IMR-90 (cell line): ENCODE measurements around the gene DNTTIP2. TPM values are rescaled to one million over a fixed set of nuclear protein-coding genes. Genes with fewer than 3 reads are reported as not detected.
A peak's percentile ranks its signal among the peaks of the same experiment; 100 is the strongest.

Experiments used
- ATAC-seq: fragments of 200-7000 bp; cut with Tn5 transposase; 2 replicates; pipeline ENCODE4 v1.9.1; 2020; ENCODE audit warnings: low read depth, mild to moderate bottlenecking, moderate library complexity
- BruUV-seq: library from RNA; stranded (reverse); fragments of 400-500 nt; replicated peaks from 2 replicates; lab custom pipeline; 2021; lab: Mats Ljungman, UMichigan
- CTCF ChIA-PET: fragments of 300-600 bp; formaldehyde crosslinking; extraction: SDS; loops from one replicate; lab custom pipeline; 2021; ENCODE audit warnings: antibody characterized with exemption; lab: Yijun Ruan, JAX
- POLR2A ChIA-PET: fragments of 300-600 bp; sonication (Branson Sonifier 250); formaldehyde crosslinking; loops from one replicate; lab custom pipeline; 2022; ENCODE audit warnings: antibody characterized with exemption; ENCODE audit not compliant: unreplicated experiment; lab: Charles Lee
- DNase-seq: peaks from one replicate; pipeline ENCODE4 v3.0.0; 2013
- H2AFZ ChIP-seq: replicated peaks from 2 replicates; pipeline ENCODE3; 2013; ENCODE audit warnings: low read length, mild to moderate bottlenecking; ENCODE audit not compliant: poor library complexity
- H2AK5ac ChIP-seq: 2 replicates; pipeline ENCODE4 v1.6.1; 2013; ENCODE audit warnings: low read depth, low read length, inconsistent platforms
- H2AK9ac ChIP-seq: replicated peaks from 2 replicates; pipeline ENCODE3; 2013; ENCODE audit warnings: mild to moderate bottlenecking, low read depth, low read length, moderate library complexity; ENCODE audit not compliant: poor library complexity
- H2BK120ac ChIP-seq: 2 replicates; pipeline ENCODE4 v1.6.1; 2013; ENCODE audit warnings: low read depth, low read length, inconsistent platforms
- H2BK15ac ChIP-seq: 3 replicates; pipeline ENCODE4 v1.6.1; 2013; ENCODE audit warnings: low read depth, low read length, inconsistent platforms
- H2BK20ac ChIP-seq: 2 replicates; pipeline ENCODE4 v1.6.1; 2013; ENCODE audit warnings: low read depth, mild to moderate bottlenecking, inconsistent platforms, low read length, moderate library complexity
- H2BK5ac ChIP-seq: 2 replicates; pipeline ENCODE4 v1.6.1; 2013; ENCODE audit warnings: mild to moderate bottlenecking, low read depth, low read length, inconsistent platforms; ENCODE audit not compliant: poor library complexity, severe bottlenecking
- H3K14ac ChIP-seq: replicated peaks from 2 replicates; pipeline ENCODE4 v1.6.1; 2013; ENCODE audit warnings: low read depth, low read length, inconsistent platforms
- H3K18ac ChIP-seq: 2 replicates; pipeline ENCODE4 v1.6.1; 2013; ENCODE audit warnings: low read depth, low read length, control low read depth
- H3K23ac ChIP-seq: 2 replicates; pipeline ENCODE4 v1.6.1; 2013; ENCODE audit warnings: low read depth, low read length, inconsistent platforms
- H3K27ac ChIP-seq: 2 replicates; pipeline ENCODE4 v1.5.1; 2013; ENCODE audit warnings: mild to moderate bottlenecking, control low read depth, low read length; ENCODE audit not compliant: insufficient read depth
- H3K27me3 ChIP-seq: 2 replicates; pipeline ENCODE4 v1.6.1; 2013; ENCODE audit warnings: low read length; ENCODE audit not compliant: control insufficient read depth, insufficient read depth
- H3K36me3 ChIP-seq: 2 replicates; pipeline ENCODE4 v1.6.1; 2013; ENCODE audit warnings: low read length, mixed read lengths; ENCODE audit not compliant: control insufficient read depth, insufficient read depth
- H3K4ac ChIP-seq: 2 replicates; pipeline ENCODE4 v1.6.1; 2013; ENCODE audit warnings: low read depth, low read length, inconsistent platforms
- H3K4me1 ChIP-seq: 2 replicates; pipeline ENCODE4 v1.6.1; 2013; ENCODE audit warnings: low read length, mixed read lengths; ENCODE audit not compliant: control insufficient read depth, insufficient read depth
- H3K4me2 ChIP-seq: 2 replicates; pipeline ENCODE4 v1.6.1; 2013; ENCODE audit warnings: low read depth, mild to moderate bottlenecking, control low read depth, low read length, moderate library complexity
- H3K4me3 ChIP-seq: 2 replicates; pipeline ENCODE4 v1.5.1; 2013; ENCODE audit warnings: low read depth, mild to moderate bottlenecking, control low read depth, low read length, moderate library complexity; ENCODE audit not compliant: insufficient read depth
- H3K56ac ChIP-seq: 2 replicates; pipeline ENCODE4 v1.6.1; 2013; ENCODE audit warnings: low read length, inconsistent platforms; ENCODE audit not compliant: insufficient read depth; ENCODE audit errors: extremely low read depth
- H3K79me1 ChIP-seq, 2 experiments: 2 replicates each; pipeline ENCODE4 v1.6.1; 2013; ENCODE audit warnings: low read length in 2 of 2, inconsistent platforms in 1 of 2, low read depth in 1 of 2
- H3K9ac ChIP-seq: 2 replicates; pipeline ENCODE4 v1.6.1; 2013; ENCODE audit warnings: low read depth, low read length, control low read depth
- H3K9me1 ChIP-seq: 2 replicates; pipeline ENCODE4 v1.6.1; 2013; ENCODE audit warnings: low read length, inconsistent platforms; ENCODE audit not compliant: insufficient read depth
- H3K9me3 ChIP-seq: 2 replicates; pipeline ENCODE4 v1.6.1; 2013; ENCODE audit warnings: low read length; ENCODE audit not compliant: control insufficient read depth, insufficient read depth
- H4K20me1 ChIP-seq: 2 replicates; pipeline ENCODE4 v1.6.1; 2013; ENCODE audit warnings: low read length, inconsistent platforms; ENCODE audit not compliant: insufficient read depth
- H4K5ac ChIP-seq: 2 replicates; pipeline ENCODE4 v1.6.1; 2013; ENCODE audit warnings: mild to moderate bottlenecking, low read depth, low read length, control low read depth
- H4K8ac ChIP-seq, 2 experiments: 2 replicates each; pipeline ENCODE4 v1.6.1; 2013; ENCODE audit warnings: low read depth in 2 of 2, low read length in 2 of 2, control low read depth in 1 of 2, inconsistent platforms in 1 of 2
- H4K91ac ChIP-seq: 2 replicates; pipeline ENCODE4 v1.6.1; 2013; ENCODE audit warnings: low read depth, low read length, inconsistent platforms; ENCODE audit not compliant: insufficient read depth
- BHLHE40 ChIP-seq: fragments of 150-350 bp; IDR thresholded peaks from 2 replicates; pipeline ENCODE4 v1.6.1; 2016; ENCODE audit warnings: mild to moderate bottlenecking, low read depth, low read length
- CEBPB ChIP-seq: IDR thresholded peaks from 2 replicates; pipeline ENCODE4 v1.6.1; 2012; ENCODE audit warnings: low read depth, low read length, improper control_type of control experiment
- CHD1 ChIP-seq: IDR thresholded peaks from 2 replicates; pipeline ENCODE4 v1.6.1; 2012; ENCODE audit warnings: low read depth, low read length, improper control_type of control experiment
- ELK1 ChIP-seq: fragments of 150-350 bp; IDR thresholded peaks from 2 replicates; pipeline ENCODE4 v1.6.1; 2016; ENCODE audit warnings: low read depth, mild to moderate bottlenecking, low read length, moderate library complexity, borderline replicate concordance
- FOS ChIP-seq: fragments of 150-350 bp; IDR thresholded peaks from 2 replicates; pipeline ENCODE4 v1.6.1; 2016; ENCODE audit warnings: low read depth, low read length
- MAFK ChIP-seq: IDR thresholded peaks from 2 replicates; pipeline ENCODE4 v1.6.1; 2012; ENCODE audit warnings: low read depth, low read length, improper control_type of control experiment
- MAZ ChIP-seq: IDR thresholded peaks from 2 replicates; pipeline ENCODE4 v1.6.1; 2012; ENCODE audit warnings: low read depth, mild to moderate bottlenecking, low read length, improper control_type of control experiment, moderate library complexity, borderline replicate concordance
- NFE2L2 ChIP-seq: fragments of 150-350 bp; IDR thresholded peaks from 2 replicates; pipeline ENCODE4 v1.6.1; 2016; ENCODE audit warnings: low read depth, mild to moderate bottlenecking, low read length
- POLR2A ChIP-seq: IDR thresholded peaks from 2 replicates; pipeline ENCODE4 v1.6.1; 2012; ENCODE audit warnings: mild to moderate bottlenecking, low read depth, low read length
- RAD21 ChIP-seq: IDR thresholded peaks from 2 replicates; pipeline ENCODE4 v1.6.1; 2012; ENCODE audit warnings: low read length, improper control_type of control experiment
- RCOR1 ChIP-seq: IDR thresholded peaks from 2 replicates; pipeline ENCODE4 v1.6.1; 2012; ENCODE audit warnings: mild to moderate bottlenecking, low read length, improper control_type of control experiment; ENCODE audit not compliant: insufficient replicate concordance
- RFX5 ChIP-seq: IDR thresholded peaks from 2 replicates; pipeline ENCODE4 v1.8.0; 2012; ENCODE audit warnings: low read depth, mild to moderate bottlenecking, low read length, moderate library complexity
- WGBS, 2 experiments: methylation state at CpG; one replicate each; pipeline versions ENCODE4 v1.1.5 to v1.1.7; 2013; ENCODE audit warnings: missing lambda C conversion rate in 2 of 2; ENCODE audit not compliant: insufficient read length in 1 of 2; ENCODE audit errors: extremely low coverage in 2 of 2; 5-methylcytosine and 5-hydroxymethylcytosine counted together
- dilution Hi-C: fragments of 300-500 bp; cut with HindIII; formaldehyde crosslinking; loops from one replicate; pipeline ENCODE4 v1.14.3; 2018; ENCODE audit warnings: low sequenced_read_pairs; ENCODE audit not compliant: unreplicated experiment
- in situ Hi-C: fragments of 300-500 bp; cut with MboI; formaldehyde crosslinking; loops from 3 replicates; pipeline ENCODE4 v1.14.3; 2019; ENCODE audit warnings: low sequenced_read_pairs, inconsistent platforms, mixed read lengths
- intact Hi-C: fragments of 100-400 bp; cut with micrococcal nuclease; formaldehyde crosslinking; loops from 2 replicates; pipeline ENCODE4 v1.10.0; 2022
- polyA plus RNA-seq, 3 experiments: library from polyadenylated mRNA; depleted of rRNA; stranded (reverse); fragments of >200 nt; gene quantifications; 2 replicates each; pipeline ENCODE4 v1.2.3, GENCODE V29; 2012; ENCODE audit warnings: low replicate concordance in 1 of 3
- total RNA-seq: library from RNA; depleted of rRNA; stranded (reverse); fragments of >200 nt; gene quantifications from 2 replicates; pipeline ENCODE4 v1.2.3, GENCODE V29; 2012

The DNTTIP2 gene
- total and polyA plus RNA-seq, 2 of the 4 experiments (the other 2 are of a cell fraction) = 14.2 to 24.4 TPM

GRCh38 chr1:93821423-93822144 lies 57.4 kb downstream of the DNTTIP2 start:
- H3K4me2 ChIP-seq = no peak overlapping the region
- H3K36me3 ChIP-seq = no peaks in the 10 kb centered on the region
- H3K27me3 ChIP-seq = no peaks in the 10 kb centered on the region
- no peak overlapping the region for H3K56ac ChIP-seq
- ATAC-seq = no peak
- dilution Hi-C loops = no loop called here
- TF ChIP-seq FOS (no peak), NFE2L2 (no peak), CHD1 (no peak), RCOR1 (no peak), BHLHE40 (no peak), MAZ (no peak), MAFK (no peak), RAD21 (no peak), RFX5 (no peak), POLR2A (no peak), ELK1 (no peak), CEBPB (no peak)
- no peak for DNase-seq
- H3K4me3 ChIP-seq = no peak overlapping the region
- BruUV-seq = no TSS peak
- no peaks in the 10 kb centered on the region for H4K20me1 ChIP-seq
- H3K9ac ChIP-seq = no peak overlapping the region
- H3K9me1 ChIP-seq = peaks cover 4% of the 10 kb centered on the region
- H3K4ac ChIP-seq = peak overlapping the region; percentile 12; the same call in 1 of the 2 replicates
- no peak overlapping the region for H3K14ac ChIP-seq
- intact Hi-C loops = no loop called here
- H3K4me1 ChIP-seq = peaks cover 9% of the 10 kb centered on the region
- H2BK5ac ChIP-seq = no peak overlapping the region
- no peak overlapping the region for H3K23ac ChIP-seq
- H3K9me3 ChIP-seq = no peaks in the 10 kb centered on the region
- no peak overlapping the region; the same call in 1 of the 2 replicates for H2BK20ac ChIP-seq
- H4K5ac ChIP-seq = no peak overlapping the region
- no peak overlapping the region for H4K8ac ChIP-seq
- no peaks in the 10 kb centered on the region for H3K79me1 ChIP-seq
- H3K27ac ChIP-seq = no peak overlapping the region
- no peak overlapping the region for H2BK15ac ChIP-seq
- no peak overlapping the region for H3K18ac ChIP-seq
- no peak overlapping the region for H2AK9ac ChIP-seq
- no peak overlapping the region for H2AK5ac ChIP-seq
- WGBS, 2 experiments = no CpG with 5 or more reads among the region's 4 CpGs
- H2AFZ ChIP-seq = peak overlapping the region; percentile 29
- H2BK120ac ChIP-seq = no peak overlapping the region
- no peak overlapping the region for H4K91ac ChIP-seq
- in situ Hi-C loops = no loop called here
- CTCF ChIA-PET = interaction anchor here (1.6 kb wide), 1 partner anchor 192 kb away, joined by 7 read pairs; no protein-coding TSS in a partner anchor
- POLR2A ChIA-PET = no interaction called here
